Activated T-helper 1 cell treated with anti-CD3 and anti-CD28 coated beads, Interleukin-12 subunit alpha, Interleukin-12 subunit beta, Interleukin-2, Interleukin-4 antibody, amounts not matched to agents 30 ng/mL and 10 ng/mL and 1 ng/mL, durations not matched to agents 14 hours and 24 hours and 36 hours (primary cell): ENCODE data around the gene MICA. TPM values are rescaled to one million over a fixed set of nuclear protein-coding genes. Genes with fewer than 3 reads are reported as not detected.
A peak's percentile ranks its signal among the peaks of the same experiment; 100 is the strongest.
"Not testable (repeated sequence)": the region's sequence is repeated elsewhere in the genome, so short reads cannot be mapped to it uniquely, and the experiment has no call there.

Experiments used
- DNase-seq: peaks from one replicate; pipeline ENCODE4 v3.0.0; 2021; ENCODE audit warnings: low spot score
- H3K27ac Mint-ChIP-seq: one replicate; pipeline ENCODE4 v1.8.0; 2021; ENCODE audit warnings: mild to moderate bottlenecking, mixed read lengths
- H3K27me3 Mint-ChIP-seq: one replicate; pipeline ENCODE4 v1.8.0; 2022; ENCODE audit warnings: mild to moderate bottlenecking, moderate library complexity, mixed read lengths; ENCODE audit not compliant: insufficient read depth
- H3K36me3 Mint-ChIP-seq: one replicate; pipeline ENCODE4 v1.8.0; 2021; ENCODE audit warnings: low read depth, mixed read lengths
- H3K4me1 Mint-ChIP-seq: one replicate; pipeline ENCODE4 v1.8.0; 2021; ENCODE audit warnings: low read depth, mixed read lengths
- H3K4me3 Mint-ChIP-seq: one replicate; pipeline ENCODE4 v1.8.0; 2021; ENCODE audit warnings: mild to moderate bottlenecking, moderate library complexity, mixed read lengths
- H3K9me3 Mint-ChIP-seq: one replicate; pipeline ENCODE4 v1.8.0; 2021; ENCODE audit warnings: mixed read lengths
- intact Hi-C: fragments of 100-400 bp; cut with micrococcal nuclease; formaldehyde crosslinking; loops from one replicate; pipeline ENCODE4 v1.15.1; 2024
- total RNA-seq: library from RNA; stranded (reverse); gene quantifications from 2 replicates; pipeline ENCODE4 v1.2.3, GENCODE V29; 2022

The MICA gene
- total RNA-seq, 1 donor from 2014 or later: 12.4 TPM

DNA sequence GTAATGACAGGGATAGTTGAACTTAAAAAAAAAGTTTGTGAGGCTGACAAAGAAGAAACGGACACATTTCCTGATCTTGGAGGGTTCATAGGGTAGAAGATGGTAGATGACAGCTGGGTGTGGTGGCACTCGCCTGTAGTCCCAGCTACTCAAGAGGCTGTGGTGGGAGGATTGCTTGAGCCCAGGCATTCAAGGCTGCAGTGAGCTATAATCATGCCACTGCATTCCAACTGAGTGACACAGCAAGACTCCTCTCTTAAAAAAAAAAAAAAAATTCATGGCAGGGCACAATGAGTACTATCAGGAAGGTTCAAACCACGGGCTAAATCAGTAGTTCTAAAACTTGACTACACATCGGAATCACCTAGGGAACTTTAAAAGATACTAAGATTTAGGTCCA, 2.0 kb upstream of the MICA start:
- no peaks in the 10 kb centered on the region for H3K9me3 Mint-ChIP-seq
- DNase-seq: no peak
- peak overlapping the region; percentile 91 for H3K27ac Mint-ChIP-seq
- H3K36me3 Mint-ChIP-seq: peaks cover 2% of the 10 kb centered on the region
- H3K27me3 Mint-ChIP-seq: peaks cover 2% of the 10 kb centered on the region
- H3K4me3 Mint-ChIP-seq: peak overlapping the region; percentile 84
- intact Hi-C loops: loop anchor here (5.0 to 10.0 kb wide), 2 partner anchors 44 to 193 kb away; partner anchors contain the start of genes HLA-B and NCR3
- H3K4me1 Mint-ChIP-seq: peaks cover 44% of the 10 kb centered on the region

- H3K27me3 Mint-ChIP-seq: peaks cover 2% of the 10 kb centered on the region
- DNase-seq: peak; percentile 25
- H3K27ac Mint-ChIP-seq: peak overlapping the region; percentile 84
- H3K9me3 Mint-ChIP-seq: no peaks in the 10 kb centered on the region
- peaks cover 48% of the 10 kb centered on the region for H3K4me1 Mint-ChIP-seq
- intact Hi-C loops: loop anchor here (2.0 to 10.0 kb wide), 3 partner anchors 45 to 192 kb away; partner anchors contain the start of genes HLA-B and NCR3
- peak overlapping the region; percentile 84 for H3K4me3 Mint-ChIP-seq
- H3K36me3 Mint-ChIP-seq: peaks cover 2% of the 10 kb centered on the region
Measured at GRCh38 chr6:31402324-31403282, 792 bp upstream of the MICA start.

GRCh38 chr6:31404061-31404364, 618 bp downstream of the MICA start:
- not testable (repeated sequence) for DNase-seq, H3K27me3 Mint-ChIP-seq, H3K9me3 Mint-ChIP-seq, H3K27ac Mint-ChIP-seq, H3K36me3 Mint-ChIP-seq
- H3K4me3 Mint-ChIP-seq: peak overlapping the region; percentile 84
- H3K4me1 Mint-ChIP-seq: peaks cover 54% of the 10 kb centered on the region
- intact Hi-C loops: loop anchor here (5.0 to 10.0 kb wide), 2 partner anchors 47 to 191 kb away; partner anchors contain the start of genes HLA-B and NCR3

DNA sequence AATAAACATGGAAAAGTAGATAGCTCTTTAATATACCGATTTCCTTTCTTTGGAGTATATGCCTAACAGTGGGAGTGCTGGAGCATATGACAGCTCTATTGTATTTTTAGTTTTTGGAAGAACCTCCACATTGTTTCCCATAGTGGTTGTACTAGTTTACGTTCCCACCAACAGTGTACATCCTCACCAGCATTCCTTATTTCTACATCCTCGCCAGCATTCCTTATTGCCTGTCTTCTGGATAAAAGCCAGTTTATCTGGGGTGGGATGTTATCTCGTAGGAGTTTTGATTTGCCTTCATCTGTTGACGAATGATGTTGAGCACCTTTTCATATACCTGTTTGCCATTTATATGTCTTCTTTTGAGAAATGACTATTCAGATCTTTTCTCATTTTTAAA, 2.6 kb downstream of the MICA start:
- intact Hi-C loops: loop anchor here (10.0 kb wide), 1 partner anchor 189 kb away; the partner anchor contains the start of gene NCR3
- Mint-ChIP-seq H3K27ac (no peak overlapping the region), H3K36me3 (no peaks in the 10 kb centered on the region), H3K4me3 (peak overlapping the region; percentile 53), H3K9me3 (no peaks in the 10 kb centered on the region), H3K4me1 (peaks cover 46% of the 10 kb centered on the region), H3K27me3 (no peaks in the 10 kb centered on the region)
- DNase-seq: no peak

DNA sequence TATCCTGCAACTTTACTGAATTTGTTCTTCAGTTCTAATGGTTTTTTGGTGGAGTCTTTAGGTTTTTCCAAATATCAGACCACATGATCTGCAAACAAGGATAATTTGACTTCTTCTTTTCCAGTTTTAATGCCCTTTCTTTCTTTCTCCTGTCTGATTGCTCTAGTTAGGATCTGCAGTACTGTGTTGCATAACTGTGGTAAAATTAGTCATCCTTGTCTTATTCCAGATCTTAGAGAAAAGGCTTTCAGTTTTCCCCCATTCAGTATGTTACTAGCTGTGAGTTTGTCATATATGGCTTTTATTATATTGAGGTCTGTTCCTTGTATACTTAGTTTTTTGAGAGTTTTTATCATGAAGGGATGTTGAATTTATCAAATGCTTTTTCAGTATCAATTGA, 4.3 kb downstream of the MICA start:
- DNase-seq: no peak
- H3K27ac Mint-ChIP-seq: no peak overlapping the region
- H3K4me1 Mint-ChIP-seq: peaks cover 29% of the 10 kb centered on the region
- intact Hi-C loops: loop anchor here (10.0 kb wide), 1 partner anchor 187 kb away; the partner anchor contains the start of gene NCR3
- no peaks in the 10 kb centered on the region for H3K27me3 Mint-ChIP-seq
- no peak overlapping the region for H3K4me3 Mint-ChIP-seq
- H3K36me3 Mint-ChIP-seq: peaks cover 4% of the 10 kb centered on the region
- no peaks in the 10 kb centered on the region for H3K9me3 Mint-ChIP-seq

DNA sequence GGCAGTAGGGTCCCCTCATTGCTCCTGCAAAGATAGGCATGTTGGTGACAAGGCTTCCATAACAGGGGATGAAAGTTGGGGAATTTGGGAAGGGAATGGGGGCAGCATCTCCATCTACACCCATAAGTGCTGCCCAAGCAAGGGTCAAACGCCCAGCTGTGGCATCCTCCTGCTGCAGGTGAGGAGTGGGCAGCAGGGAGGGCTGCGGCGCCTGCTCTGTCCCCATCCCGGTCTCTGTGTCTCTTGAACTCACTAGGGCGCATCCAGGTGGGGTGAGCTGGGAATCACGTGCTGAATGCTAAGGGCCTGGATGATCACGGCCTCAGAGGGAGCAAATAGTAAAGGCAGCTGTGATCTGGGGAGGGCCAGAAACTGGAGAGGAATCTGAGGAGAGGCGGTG, 9.1 kb downstream of the MICA start:
- intact Hi-C loops: no loop called here
- Mint-ChIP-seq H3K4me1 (peaks cover 8% of the 10 kb centered on the region), H3K4me3 (no peak overlapping the region), H3K27me3 (no peaks in the 10 kb centered on the region), H3K36me3 (peaks cover 23% of the 10 kb centered on the region), H3K9me3 (peaks cover 4% of the 10 kb centered on the region), H3K27ac (no peak overlapping the region)
- no peak for DNase-seq

GRCh38 chr6:31414148-31414770, 10.9 kb downstream of the MICA start:
- H3K27me3 Mint-ChIP-seq, H3K9me3 Mint-ChIP-seq, H3K27ac Mint-ChIP-seq, DNase-seq, intact Hi-C loops, H3K4me1 Mint-ChIP-seq, H3K4me3 Mint-ChIP-seq: not testable (repeated sequence)
- peaks cover 31% of the 10 kb centered on the region for H3K36me3 Mint-ChIP-seq

GRCh38 chr6:31414771-31415265, 11.4 kb downstream of the MICA start:
- peaks cover 4% of the 10 kb centered on the region for H3K9me3 Mint-ChIP-seq
- H3K4me3 Mint-ChIP-seq: no peak overlapping the region
- intact Hi-C loops: no loop called here
- no peak overlapping the region for H3K27ac Mint-ChIP-seq
- H3K4me1 Mint-ChIP-seq: no peaks in the 10 kb centered on the region
- H3K36me3 Mint-ChIP-seq: peaks cover 32% of the 10 kb centered on the region
- no peaks in the 10 kb centered on the region for H3K27me3 Mint-ChIP-seq
- DNase-seq: no peak

DNA sequence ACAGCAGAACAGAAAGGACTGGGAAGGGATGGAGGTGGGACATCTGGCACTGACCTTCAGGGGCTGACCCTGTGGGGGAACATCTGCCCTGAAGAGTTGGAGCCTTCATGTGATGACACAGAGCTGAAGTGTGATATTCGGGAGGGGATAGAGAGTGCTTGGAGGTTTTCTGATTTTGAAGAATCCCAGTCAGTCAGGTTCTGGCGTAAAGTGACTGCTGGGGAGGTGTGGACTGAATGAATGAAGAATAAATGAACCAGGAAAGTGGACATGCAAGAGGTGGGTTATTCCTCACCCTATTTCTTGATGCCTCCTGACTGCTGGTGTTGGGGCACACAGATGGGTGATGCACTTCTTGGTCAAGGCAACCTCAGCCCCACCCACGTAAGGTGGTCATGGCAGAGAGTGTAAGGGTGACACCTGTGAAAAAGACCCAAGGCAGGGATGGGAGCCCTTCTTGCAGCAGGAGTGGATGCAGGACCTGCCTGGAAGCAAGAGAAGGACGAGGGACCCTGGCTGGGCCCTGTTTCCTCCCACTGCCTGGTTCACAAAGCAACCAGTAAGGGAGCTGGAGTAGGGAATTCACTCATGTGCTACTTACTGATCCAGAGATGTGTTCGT, 13.1 kb downstream of the MICA start:
- H3K27me3 Mint-ChIP-seq: peaks cover 2% of the 10 kb centered on the region
- peaks cover 4% of the 10 kb centered on the region for H3K9me3 Mint-ChIP-seq
- intact Hi-C loops: no loop called here
- no peak overlapping the region for H3K27ac Mint-ChIP-seq
- no peak overlapping the region for H3K4me3 Mint-ChIP-seq
- no peaks in the 10 kb centered on the region for H3K4me1 Mint-ChIP-seq
- DNase-seq: no peak
- peaks cover 30% of the 10 kb centered on the region for H3K36me3 Mint-ChIP-seq

- Mint-ChIP-seq H3K4me3 (no peak overlapping the region), H3K27me3 (peaks cover 4% of the 10 kb centered on the region), H3K9me3 (peaks cover 4% of the 10 kb centered on the region), H3K36me3 (peaks cover 25% of the 10 kb centered on the region), H3K27ac (no peak overlapping the region), H3K4me1 (no peaks in the 10 kb centered on the region)
- intact Hi-C loops: no loop called here
- DNase-seq: no peak
Measured at GRCh38 chr6:31418251-31418650, 14.9 kb downstream of the MICA start.

- Mint-ChIP-seq H3K9me3 (peaks cover 4% of the 10 kb centered on the region), H3K4me1 (no peaks in the 10 kb centered on the region), H3K27me3 (peaks cover 7% of the 10 kb centered on the region), H3K36me3 (peaks cover 20% of the 10 kb centered on the region), H3K27ac (no peak overlapping the region), H3K4me3 (no peak overlapping the region)
- intact Hi-C loops: no loop called here
- no peak for DNase-seq
Measured at GRCh38 chr6:31419842-31420241, 16.4 kb downstream of the MICA start.

DNA sequence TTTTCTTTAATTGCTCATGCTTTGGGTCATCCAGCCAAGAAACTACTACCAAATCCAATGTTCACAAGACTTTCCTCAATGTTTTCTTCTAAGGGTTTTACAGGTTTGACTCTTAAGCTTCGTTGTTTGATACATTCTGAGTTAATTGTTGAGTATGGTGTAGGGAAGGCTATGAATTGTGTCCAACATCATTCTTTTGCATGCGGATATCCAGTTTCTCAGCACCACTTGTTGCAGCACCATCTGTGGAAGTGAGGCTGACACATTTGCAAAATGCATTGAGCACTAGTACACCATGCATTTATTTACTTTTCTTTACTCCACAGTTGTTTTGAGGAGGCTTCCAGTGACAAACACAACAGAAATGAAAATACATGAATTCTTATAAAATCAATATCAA, 17.2 kb downstream of the MICA start:
- Mint-ChIP-seq H3K27ac (no peak overlapping the region), H3K4me1 (no peaks in the 10 kb centered on the region), H3K9me3 (peaks cover 4% of the 10 kb centered on the region), H3K27me3 (peaks cover 12% of the 10 kb centered on the region), H3K4me3 (no peak overlapping the region), H3K36me3 (peaks cover 20% of the 10 kb centered on the region)
- DNase-seq: no peak
- intact Hi-C loops: no loop called here
